ENCODE data around the gene ACAD10. TPM values are rescaled to one million over a fixed set of nuclear protein-coding genes. Genes with fewer than 3 reads are reported as not detected.

ACAD10 gene
- total and polyA plus RNA-seq, 2 of the 13 experiments (the other 11 are each of a cell fraction or from before 2014, with no cell fraction given), result 15.2 to 16.3 TPM

GRCh38 chr12:111766608-111767361, 80.9 kb downstream of the ACAD10 start, which contains the start of gene ALDH2 (continued):
- TF ChIP-seq RBAK (CRISPR knock-in tag; IDR thresholded peaks at IDR 0.05), result no peak
- peak; percentile 37; the same call in 1 of the 2 replicates for TF ChIP-seq TFDP1 (CRISPR knock-in tag; IDR thresholded peaks at IDR 0.05; ENCODE audit: borderline replicate concordance)
- TF ChIP-seq PHB2 (IDR thresholded peaks at IDR 0.05; ENCODE audit: partially characterized antibody), result no peak
- TF ChIP-seq ZNF318 (CRISPR knock-in tag; IDR thresholded peaks at IDR 0.05), result no peak
- TF ChIP-seq RBM39 (IDR thresholded peaks at IDR 0.05; ENCODE audit: low read depth, low read length, poor library complexity, severe bottlenecking), result peak; percentile 94
- TF ChIP-seq TBP (CRISPR knock-in tag; IDR thresholded peaks at IDR 0.05), result no peak
- peak; percentile 80; the same call in 1 of the 2 replicates for TF ChIP-seq DRAP1 (CRISPR knock-in tag; IDR thresholded peaks at IDR 0.05)
- no peak for TF ChIP-seq ATRX (CRISPR knock-in tag; IDR thresholded peaks at IDR 0.05; ENCODE audit: borderline replicate concordance)
- no peak for TF ChIP-seq ZNF644 (CRISPR knock-in tag; IDR thresholded peaks at IDR 0.05; ENCODE audit: low read depth)
- TF ChIP-seq ZNF747 (CRISPR knock-in tag; IDR thresholded peaks at IDR 0.05; ENCODE audit: borderline replicate concordance), result peak; percentile 78
- no peak for TF ChIP-seq ZNF597 (CRISPR knock-in tag; IDR thresholded peaks at IDR 0.05)
- peak; percentile 72; the same call in 1 of the 2 replicates for TF ChIP-seq CCDC6 (CRISPR knock-in tag; IDR thresholded peaks at IDR 0.05)
- no peak for TF ChIP-seq ASH2L (IDR thresholded peaks at IDR 0.05; ENCODE audit: insufficient read length, low read depth, low read length)
- no peak for TF ChIP-seq U2AF1 (optimal IDR thresholded peaks at IDR 0.05; ENCODE audit: low read depth, low read length)
- no peak for TF ChIP-seq HOXD1 (CRISPR knock-in tag; IDR thresholded peaks at IDR 0.05)
- TF ChIP-seq NFE2L2 (IDR thresholded peaks at IDR 0.05; ENCODE audit: low read length), result no peak
- TF ChIP-seq ZNF34 (CRISPR knock-in tag; IDR thresholded peaks at IDR 0.05; ENCODE audit: borderline replicate concordance), result no peak

Data from HepG2 (cell line).